Nephron (organoid): ENCODE results near the gene TMEM135.
A peak's percentile ranks its signal among the peaks of the same experiment; 100 is the strongest.

Experiments used
- H3K27ac Mint-ChIP-seq, 3 experiments: 2 replicates each; pipeline ENCODE4 v1.8.0; 2020; ENCODE audit warnings: mixed read lengths in 3 of 3, mild to moderate bottlenecking in 2 of 3, moderate library complexity in 1 of 3
- H3K27me3 Mint-ChIP-seq: 2 replicates; pipeline ENCODE4 v1.8.0; 2021; ENCODE audit warnings: low read depth, mild to moderate bottlenecking, moderate library complexity, mixed read lengths
- H3K36me3 Mint-ChIP-seq: 2 replicates; pipeline ENCODE4 v1.8.0; 2020; ENCODE audit warnings: low read depth, mixed read lengths
- H3K4me1 Mint-ChIP-seq: 2 replicates; pipeline ENCODE4 v1.8.0; 2020; ENCODE audit warnings: mixed read lengths
- H3K4me3 Mint-ChIP-seq, 3 experiments: 2 replicates each; pipeline ENCODE4 v1.8.0; 2020; ENCODE audit warnings: mild to moderate bottlenecking in 3 of 3, mixed read lengths in 3 of 3, moderate library complexity in 2 of 3
- H3K9me3 Mint-ChIP-seq: 2 replicates; pipeline ENCODE4 v1.8.0; 2020; ENCODE audit warnings: mixed read lengths
- CTCF ChIP-seq, 3 experiments: fragments of 200-600 bp; sonication (generic); IDR thresholded peaks; one replicate each; pipeline ENCODE4 v1.5.0; 2021; ENCODE audit warnings: antibody characterized with exemption in 3 of 3; ENCODE audit not compliant: unreplicated experiment in 3 of 3

The TMEM135 gene

DNA sequence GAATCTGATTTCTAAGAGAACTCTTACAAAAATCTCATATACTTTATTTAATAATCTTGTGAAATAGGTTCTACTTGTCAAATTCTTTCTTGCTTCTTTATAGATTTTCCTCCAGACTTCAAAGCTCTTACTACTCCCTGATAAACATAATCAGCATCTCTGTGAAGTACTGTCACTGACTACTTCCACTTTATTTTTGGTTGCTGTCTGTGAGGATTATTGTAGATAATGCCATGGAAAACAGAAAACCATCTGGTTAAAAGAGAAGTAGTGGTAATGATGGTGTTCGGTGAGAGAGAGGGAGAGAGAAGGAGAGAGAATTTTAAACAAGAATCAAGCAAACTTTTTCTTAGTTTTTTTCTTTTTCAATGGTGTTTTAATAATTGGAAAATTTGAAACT is 152.3 kb downstream of the TMEM135 start:
- H3K9me3 Mint-ChIP-seq: no peaks in the 10 kb centered on the region
- H3K4me1 Mint-ChIP-seq: peaks cover 13% of the 10 kb centered on the region
- TF ChIP-seq CTCF (IDR thresholded peaks at IDR 0.05; ENCODE audit: unreplicated experiment in 3 of 3): no peak
- no peak overlapping the region for H3K4me3 Mint-ChIP-seq
- peaks cover 4% of the 10 kb centered on the region for H3K36me3 Mint-ChIP-seq
- H3K27me3 Mint-ChIP-seq: no peaks in the 10 kb centered on the region
- peak overlapping the region in 1 of 3 experiments; percentile 10 for H3K27ac Mint-ChIP-seq

- TF ChIP-seq CTCF (IDR thresholded peaks at IDR 0.05; ENCODE audit: unreplicated experiment in 3 of 3): no peak
- no peaks in the 10 kb centered on the region for H3K9me3 Mint-ChIP-seq
- no peaks in the 10 kb centered on the region for H3K36me3 Mint-ChIP-seq
- H3K27ac Mint-ChIP-seq: peak overlapping the region; percentile 19 to 75 (median 71)
- peaks cover 10% of the 10 kb centered on the region for H3K4me1 Mint-ChIP-seq
- no peak overlapping the region for H3K4me3 Mint-ChIP-seq
- no peaks in the 10 kb centered on the region for H3K27me3 Mint-ChIP-seq
Observed at GRCh38 chr11:87193756-87194470, 156.2 kb downstream of the TMEM135 start.

DNA sequence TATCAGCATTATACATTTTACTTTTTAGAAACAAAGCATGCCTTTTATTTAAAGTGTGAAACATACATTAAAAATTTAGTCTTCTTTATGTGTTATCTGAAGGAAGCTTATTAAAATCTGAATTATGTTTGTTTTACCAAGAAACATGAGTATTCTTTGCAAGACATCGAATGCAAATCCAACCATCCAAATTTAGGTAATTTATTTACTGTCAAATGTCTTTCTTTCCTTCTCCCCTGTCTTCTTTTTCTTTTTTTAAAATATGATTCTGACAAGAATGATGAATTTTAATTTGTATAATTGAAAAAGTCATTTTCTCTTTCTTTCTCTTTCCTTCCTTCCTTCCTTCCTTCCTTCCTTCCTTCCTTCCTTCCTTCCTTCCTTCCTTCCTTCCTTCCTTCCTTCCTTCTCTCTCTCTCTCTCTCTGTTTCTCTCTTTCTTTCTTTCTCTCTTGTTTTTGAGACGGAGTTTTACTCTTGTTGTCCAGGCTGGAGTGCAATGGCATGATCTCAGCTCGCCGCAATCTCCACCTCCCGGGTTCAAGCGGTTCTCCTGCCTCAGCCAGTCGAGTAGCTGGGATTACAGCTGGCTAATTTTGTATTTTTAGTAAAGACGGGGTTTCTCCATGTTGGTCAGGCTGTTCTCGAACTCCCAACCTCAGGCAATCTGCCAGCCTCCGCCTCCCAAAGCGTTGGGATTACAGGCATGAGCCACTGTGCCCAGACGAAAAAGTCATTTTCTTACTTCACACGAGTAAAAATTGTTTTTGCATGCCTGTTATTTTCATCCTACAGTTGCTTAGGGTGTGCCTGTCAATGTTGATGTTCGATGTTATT is 157.5 kb downstream of the TMEM135 start:
- Mint-ChIP-seq H3K27me3 (no peaks in the 10 kb centered on the region), H3K4me3 (no peak overlapping the region), H3K36me3 (no peaks in the 10 kb centered on the region), H3K27ac (peak overlapping the region in 1 of 3 experiments; percentile 71), H3K4me1 (peaks cover 10% of the 10 kb centered on the region), H3K9me3 (no peaks in the 10 kb centered on the region)
- no peak for TF ChIP-seq CTCF (IDR thresholded peaks at IDR 0.05; ENCODE audit: unreplicated experiment in 3 of 3)

- H3K4me1 Mint-ChIP-seq: peaks cover 10% of the 10 kb centered on the region
- no peaks in the 10 kb centered on the region for H3K9me3 Mint-ChIP-seq
- H3K27me3 Mint-ChIP-seq: no peaks in the 10 kb centered on the region
- peak overlapping the region; percentile 35 to 81 (median 74) for H3K27ac Mint-ChIP-seq
- TF ChIP-seq CTCF (IDR thresholded peaks at IDR 0.05; ENCODE audit: unreplicated experiment in 3 of 3): no peak
- H3K4me3 Mint-ChIP-seq: no peak overlapping the region
- peaks cover 4% of the 10 kb centered on the region for H3K36me3 Mint-ChIP-seq
Observed at GRCh38 chr11:87198266-87198881, 160.6 kb downstream of the TMEM135 start.

DNA sequence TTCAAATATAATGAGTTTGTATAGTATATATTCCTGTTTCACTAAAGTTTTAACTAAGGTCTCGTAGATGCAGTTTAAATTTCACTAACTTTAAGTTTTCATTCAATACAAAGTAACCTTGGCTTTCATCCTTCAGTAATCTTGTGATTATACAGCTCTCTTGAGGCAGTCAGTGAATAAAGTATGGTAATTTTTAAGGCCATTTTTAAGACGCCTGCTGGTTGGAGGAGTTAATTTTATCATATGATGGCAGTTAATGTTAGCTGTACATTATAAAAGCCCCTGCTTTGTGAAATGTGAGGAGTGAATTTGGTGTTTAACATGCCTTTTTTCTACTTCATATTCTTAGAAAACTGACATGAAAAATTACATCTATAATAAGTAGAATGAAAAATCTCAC is 163.6 kb downstream of the TMEM135 start:
- Mint-ChIP-seq H3K27ac (peak overlapping the region in 2 of 3 experiments; percentile 39 to 54), H3K4me3 (no peak overlapping the region), H3K4me1 (peaks cover 5% of the 10 kb centered on the region), H3K9me3 (no peaks in the 10 kb centered on the region), H3K36me3 (peaks cover 16% of the 10 kb centered on the region), H3K27me3 (no peaks in the 10 kb centered on the region)
- TF ChIP-seq CTCF (IDR thresholded peaks at IDR 0.05; ENCODE audit: unreplicated experiment in 3 of 3): no peak
